Activated T-cell treated with anti-CD3 and anti-CD28 coated beads, Interleukin-2, amount 50 U/mL, for 72 hours (primary cell): Measurements from ENCODE around the gene FFAR3. TPM values are rescaled to one million over a fixed set of nuclear protein-coding genes. Genes with fewer than 3 reads are reported as not detected.
"Not testable (repeated sequence)": the region's sequence is repeated elsewhere in the genome, so short reads cannot be mapped to it uniquely, and the experiment has no call there.

Experiments used
- ATAC-seq, 2 donors: fragments of 150-1000 bp; cut with Tn5 transposase; replicated peaks in 1 of 2; 2 replicates each; pipeline ENCODE4 v1.10.0; 2021; ENCODE audit warnings: moderate library complexity in 2 of 2, mild to moderate bottlenecking in 1 of 2
- DNase-seq, 2 donors: peaks; one replicate each; pipeline ENCODE4 v3.0.0; 2021 to 2022; ENCODE audit warnings: mixed read lengths in 1 of 2
- H3K27ac Mint-ChIP-seq: one replicate; pipeline ENCODE4 v1.8.0; 2022; ENCODE audit warnings: mild to moderate bottlenecking, moderate library complexity, mixed read lengths
- H3K27me3 Mint-ChIP-seq: one replicate; pipeline ENCODE4 v1.8.0; 2022; ENCODE audit warnings: low read depth, mixed read lengths
- H3K36me3 Mint-ChIP-seq, 2 donors: one replicate each; pipeline ENCODE4 v1.8.0; 2022; ENCODE audit warnings: mixed read lengths in 2 of 2, mild to moderate bottlenecking in 1 of 2; ENCODE audit not compliant: insufficient read depth in 2 of 2
- H3K4me1 Mint-ChIP-seq: one replicate; pipeline ENCODE4 v1.8.0; 2022; ENCODE audit warnings: low read depth, mixed read lengths
- H3K4me3 Mint-ChIP-seq, 2 donors: one replicate each; pipeline ENCODE4 v1.8.0; 2022; ENCODE audit warnings: mild to moderate bottlenecking in 2 of 2, mixed read lengths in 2 of 2, moderate library complexity in 2 of 2
- H3K9me3 Mint-ChIP-seq, 2 donors: one replicate each; pipeline ENCODE4 v1.8.0; 2022; ENCODE audit warnings: mixed read lengths in 2 of 2
- total RNA-seq, 2 donors: library from RNA; stranded (reverse); gene quantifications; one replicate each; pipeline ENCODE4 v1.2.3, GENCODE V29; 2022

Gene FFAR3
- total RNA-seq, 2 donors from 2014 or later: 6.6 to 8.8 TPM

GRCh38 chr19:35395382-35396199 is 37.3 kb downstream of the FFAR3 start:
- DNase-seq (no peak), ATAC-seq (no peak)
- Mint-ChIP-seq H3K27me3 (no peaks in the 10 kb centered on the region), H3K4me3 (no peak overlapping the region), H3K9me3 (no peaks in the 10 kb centered on the region), H3K27ac (no peak overlapping the region), H3K4me1 (no peaks in the 10 kb centered on the region), H3K36me3 (no peaks in the 10 kb centered on the region)

DNA sequence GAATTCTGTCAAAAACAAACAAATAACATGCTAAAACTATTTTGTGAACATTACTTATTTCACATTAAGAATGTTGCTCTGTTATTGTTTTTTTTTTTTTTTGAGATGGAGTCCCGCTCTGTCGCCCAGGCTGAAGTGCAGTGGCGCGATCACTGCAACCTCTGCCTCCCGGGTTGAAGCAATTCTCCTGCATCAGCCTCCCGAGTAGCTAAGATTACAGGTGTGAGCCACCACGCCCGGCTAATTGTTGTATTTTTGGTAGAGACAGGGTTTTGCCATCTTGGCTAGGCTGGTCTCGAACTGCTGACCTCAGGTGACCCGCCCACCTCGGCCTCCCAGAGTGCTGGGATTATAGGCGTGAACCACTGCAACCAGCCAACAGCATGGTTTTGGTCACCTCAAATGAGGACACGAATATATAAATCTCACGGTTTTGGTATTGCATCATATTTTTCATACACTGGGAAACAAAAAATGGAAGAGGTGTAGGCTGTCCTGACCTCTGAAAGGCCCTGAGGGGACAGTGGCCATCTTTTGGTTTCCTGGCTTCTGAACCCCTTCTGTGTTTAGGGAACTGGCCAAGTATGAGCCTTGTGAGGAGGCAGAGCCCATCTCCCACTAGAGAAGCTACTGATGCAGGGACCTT is 38.1 kb downstream of the FFAR3 start:
- no peaks in the 10 kb centered on the region for H3K36me3 Mint-ChIP-seq
- no peaks in the 10 kb centered on the region for H3K9me3 Mint-ChIP-seq
- ATAC-seq: no peak
- H3K4me3 Mint-ChIP-seq: no peak overlapping the region
- peaks cover 1% of the 10 kb centered on the region for H3K4me1 Mint-ChIP-seq
- no peak overlapping the region for H3K27ac Mint-ChIP-seq
- no peaks in the 10 kb centered on the region for H3K27me3 Mint-ChIP-seq
- DNase-seq: no peak

DNA sequence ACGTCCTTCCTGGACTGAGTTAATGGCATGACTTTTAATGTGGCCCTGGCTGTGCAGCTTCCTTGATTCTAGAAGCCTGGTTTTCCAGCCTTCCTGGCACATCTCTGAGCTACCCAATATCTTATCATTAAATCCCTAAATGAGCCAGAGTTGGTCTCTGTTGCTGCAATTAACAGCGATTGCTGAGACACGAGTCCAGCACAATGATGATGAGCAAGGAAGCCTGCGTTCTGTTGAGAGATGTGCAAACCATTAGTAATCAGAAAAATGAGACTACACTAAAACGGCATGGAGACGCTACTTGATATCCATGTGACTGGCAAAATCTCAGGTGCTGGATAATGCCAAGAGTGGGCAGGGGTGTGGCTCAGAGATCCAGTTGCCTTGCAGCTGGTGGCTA is 38.8 kb downstream of the FFAR3 start:
- Mint-ChIP-seq H3K36me3 (no peaks in the 10 kb centered on the region), H3K4me3 (no peak overlapping the region), H3K4me1 (peaks cover 8% of the 10 kb centered on the region), H3K9me3 (no peaks in the 10 kb centered on the region), H3K27ac (no peak overlapping the region), H3K27me3 (no peaks in the 10 kb centered on the region)
- ATAC-seq: no peak
- DNase-seq: no peak

DNA sequence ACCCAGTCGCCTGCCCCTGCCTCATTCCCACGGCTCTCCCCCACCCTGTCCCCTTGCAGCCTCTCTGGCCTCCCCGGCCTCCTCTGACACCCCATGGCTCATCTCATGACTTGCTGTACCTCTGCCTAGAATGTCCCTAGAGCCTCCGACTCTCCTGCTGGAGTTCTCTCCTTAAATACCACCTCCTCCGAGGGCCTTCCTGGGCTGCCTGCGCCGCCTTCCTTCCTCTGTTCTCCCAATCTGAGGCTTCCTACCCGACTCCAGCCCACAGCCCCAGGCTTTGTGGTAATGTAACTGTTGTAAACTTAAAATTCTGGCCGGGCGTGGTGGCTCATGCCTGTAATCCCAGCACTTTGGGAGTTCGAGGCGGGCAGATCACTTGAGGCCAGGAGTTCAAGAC is 40.3 kb downstream of the FFAR3 start:
- DNase-seq (no peak), ATAC-seq (no peak)
- Mint-ChIP-seq H3K4me3 (no peak overlapping the region), H3K27ac (no peak overlapping the region), H3K27me3 (no peaks in the 10 kb centered on the region), H3K36me3 (no peaks in the 10 kb centered on the region), H3K9me3 (no peaks in the 10 kb centered on the region), H3K4me1 (peaks cover 20% of the 10 kb centered on the region)

DNA sequence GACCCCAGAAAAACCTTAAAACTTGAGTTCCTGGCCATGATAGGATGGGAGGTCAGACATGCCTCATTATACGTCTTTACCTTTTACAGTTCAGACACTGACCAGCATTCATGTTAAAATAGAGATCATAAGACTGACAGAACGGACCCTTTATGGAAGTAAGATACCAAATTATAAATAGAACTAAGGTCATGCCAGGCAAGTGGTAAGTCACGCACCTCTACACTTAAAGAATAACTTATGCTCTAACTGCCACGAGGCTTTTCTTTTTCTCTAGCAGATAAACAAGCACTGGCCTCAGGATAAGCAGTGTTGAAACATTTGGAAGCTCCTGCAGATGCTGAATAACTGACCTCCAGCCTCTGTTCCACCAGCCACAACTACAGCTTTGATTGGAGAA is 41.0 kb downstream of the FFAR3 start:
- DNase-seq: no peak
- H3K4me1 Mint-ChIP-seq: peaks cover 26% of the 10 kb centered on the region
- no peak overlapping the region for H3K27ac Mint-ChIP-seq
- no peaks in the 10 kb centered on the region for H3K27me3 Mint-ChIP-seq
- no peaks in the 10 kb centered on the region for H3K36me3 Mint-ChIP-seq
- H3K9me3 Mint-ChIP-seq: no peaks in the 10 kb centered on the region
- H3K4me3 Mint-ChIP-seq: no peak overlapping the region
- no peak for ATAC-seq

- H3K27ac Mint-ChIP-seq: no peak overlapping the region
- H3K4me1 Mint-ChIP-seq: peaks cover 36% of the 10 kb centered on the region
- H3K4me3 Mint-ChIP-seq: no peak overlapping the region
Observed at GRCh38 chr19:35399948-35400772, 41.9 kb downstream of the FFAR3 start.

DNA sequence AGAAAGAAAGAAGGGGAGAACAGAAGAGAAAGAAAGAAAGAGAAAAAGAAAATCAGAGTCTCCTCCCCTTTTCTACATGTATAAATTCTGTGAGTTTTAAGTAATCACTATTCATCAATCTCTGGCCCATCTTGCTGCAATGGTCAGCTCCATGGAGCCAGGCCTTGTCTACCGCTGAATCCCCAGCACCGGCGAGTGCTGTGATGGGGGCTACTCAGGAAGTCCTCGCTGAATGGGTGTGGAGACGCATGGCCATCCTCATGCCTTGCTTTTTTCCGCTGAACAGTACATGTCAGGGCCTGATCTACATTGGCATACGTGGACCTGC is 42.5 kb downstream of the FFAR3 start:
- DNase-seq (no peak), ATAC-seq (no peak)
- H3K4me1 Mint-ChIP-seq: peaks cover 41% of the 10 kb centered on the region
- no peak overlapping the region for H3K27ac Mint-ChIP-seq
- H3K4me3 Mint-ChIP-seq: no peak overlapping the region
- H3K36me3 Mint-ChIP-seq: peaks cover 1 to 3% of the 10 kb centered on the region in 2 donors
- H3K9me3 Mint-ChIP-seq: peaks cover 1 to 2% of the 10 kb centered on the region in 2 donors
- no peaks in the 10 kb centered on the region for H3K27me3 Mint-ChIP-seq

More at GRCh38 chr19:35399948-35400772, 41.9 kb downstream of the FFAR3 start:
- Mint-ChIP-seq H3K27me3 (no peaks in the 10 kb centered on the region), H3K36me3 (peaks cover 0 to 2% of the 10 kb centered on the region in 2 donors), H3K9me3 (peaks cover 1 to 2% of the 10 kb centered on the region in 2 donors)
- ATAC-seq (no peak), DNase-seq (no peak)

DNA sequence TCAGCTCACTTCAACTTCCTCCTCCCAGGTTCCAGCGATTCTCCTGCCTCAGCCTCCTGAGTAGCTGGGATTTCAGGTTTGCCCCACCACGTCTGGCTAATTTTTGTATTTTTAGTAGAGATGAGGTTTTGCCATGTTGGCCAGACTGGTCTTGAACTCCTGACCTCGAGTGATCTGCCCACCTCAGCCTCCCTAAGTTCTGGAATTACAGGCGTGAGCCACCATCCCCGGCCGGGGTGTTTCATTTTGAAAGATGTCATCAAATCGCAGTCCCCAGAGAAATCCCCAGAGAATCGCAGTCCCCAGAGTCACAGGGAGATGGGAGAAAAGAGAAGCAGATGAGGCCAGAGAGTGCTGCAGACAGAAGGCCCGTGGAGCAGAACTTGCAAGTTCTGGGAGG is 43.2 kb downstream of the FFAR3 start:
- H3K27me3 Mint-ChIP-seq, ATAC-seq, H3K36me3 Mint-ChIP-seq, DNase-seq, H3K4me3 Mint-ChIP-seq, H3K27ac Mint-ChIP-seq, H3K9me3 Mint-ChIP-seq: not testable (repeated sequence)
- peaks cover 45% of the 10 kb centered on the region for H3K4me1 Mint-ChIP-seq

DNA sequence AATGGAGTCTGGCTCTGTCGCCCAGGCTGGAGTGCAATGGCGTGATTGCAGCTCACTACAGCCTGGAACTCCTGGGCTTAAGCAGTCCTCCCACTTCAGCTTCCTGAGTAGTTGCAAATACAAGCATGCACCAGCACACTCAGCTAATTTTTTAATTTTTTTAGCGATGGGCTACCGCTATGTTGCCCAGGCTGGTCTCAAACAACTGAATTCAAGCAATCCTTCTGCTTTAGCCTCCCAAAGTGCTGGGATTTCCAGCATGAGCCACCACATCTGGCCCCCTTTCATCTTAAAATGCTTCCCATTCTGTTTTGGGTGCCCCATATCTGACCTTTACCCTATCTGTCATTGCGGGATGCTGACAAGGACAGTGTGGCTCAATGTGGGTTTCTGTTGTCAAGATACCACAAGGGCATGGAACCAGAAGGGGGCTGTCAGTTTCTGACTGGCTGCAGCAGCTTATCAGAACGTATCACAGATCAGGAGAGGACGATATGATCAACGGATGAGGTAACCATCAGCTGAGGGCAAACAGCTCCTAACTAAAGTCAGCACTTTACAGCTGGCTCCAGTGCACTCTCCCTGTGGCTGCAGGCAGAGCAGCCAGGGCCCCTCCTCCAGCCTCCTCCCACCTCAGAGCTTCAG is 45.0 kb downstream of the FFAR3 start:
- ATAC-seq: peak; percentile 15 to 21
- Mint-ChIP-seq H3K9me3 (peaks cover 1 to 2% of the 10 kb centered on the region in 2 donors), H3K27ac (no peak overlapping the region), H3K4me3 (no peak overlapping the region), H3K4me1 (peaks cover 45% of the 10 kb centered on the region), H3K36me3 (peaks cover 3% of the 10 kb centered on the region in 2 donors), H3K27me3 (peaks cover 8% of the 10 kb centered on the region)
- peak; percentile 34 to 41 for DNase-seq

DNA sequence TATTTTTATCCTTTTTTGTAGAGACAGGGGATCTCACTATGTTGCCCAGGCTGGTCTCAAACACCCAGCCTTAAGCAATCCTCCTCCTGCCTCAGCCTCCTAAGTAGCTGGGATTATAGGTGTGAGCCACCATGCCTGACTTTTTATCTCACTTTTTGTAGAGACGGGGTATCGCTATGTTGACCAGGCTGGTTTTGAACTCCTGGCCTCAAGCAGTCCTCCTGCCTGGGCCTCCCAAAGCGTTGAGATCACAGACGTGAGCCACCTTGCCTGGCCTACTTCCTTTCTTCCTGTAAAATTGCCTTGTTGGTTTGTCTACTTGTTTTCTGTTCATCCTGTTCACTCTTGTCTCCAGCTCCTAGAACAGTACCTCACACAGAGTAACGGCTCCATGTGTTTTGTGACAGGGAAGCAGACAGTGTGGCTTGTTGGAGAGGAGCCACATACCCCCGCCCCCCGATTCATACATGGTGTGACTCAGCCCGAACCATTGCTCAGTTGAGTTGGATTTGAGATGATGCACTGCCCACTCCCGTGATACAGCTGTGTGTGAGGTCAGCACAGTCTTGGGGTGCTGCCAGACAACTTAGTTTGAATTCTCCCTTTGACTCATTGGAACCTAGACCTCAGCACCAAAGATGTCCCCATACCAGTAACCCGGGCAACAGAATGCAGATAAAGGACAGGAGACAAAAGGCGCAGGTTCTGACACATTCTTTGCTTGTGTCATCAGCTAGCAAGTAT is 46.8 kb downstream of the FFAR3 start:
- peaks cover 45% of the 10 kb centered on the region for H3K4me1 Mint-ChIP-seq
- ATAC-seq (peak; percentile 97), DNase-seq (peak; percentile 87 to 91)
- H3K27me3 Mint-ChIP-seq: peaks cover 26% of the 10 kb centered on the region
- peaks cover 3% of the 10 kb centered on the region in 2 donors for H3K36me3 Mint-ChIP-seq
- H3K9me3 Mint-ChIP-seq: peaks cover 1 to 2% of the 10 kb centered on the region in 2 donors
- peak overlapping the region; percentile 57 to 68 for H3K4me3 Mint-ChIP-seq
- H3K27ac Mint-ChIP-seq: peak overlapping the region; percentile 83

- ATAC-seq: no peak
- H3K4me3 Mint-ChIP-seq: no peak overlapping the region
- H3K36me3 Mint-ChIP-seq: peaks cover 3 to 6% of the 10 kb centered on the region in 2 donors
- H3K27me3 Mint-ChIP-seq: peaks cover 39% of the 10 kb centered on the region
- no peak overlapping the region for H3K27ac Mint-ChIP-seq
- H3K4me1 Mint-ChIP-seq: peaks cover 34% of the 10 kb centered on the region
- peaks cover 1 to 4% of the 10 kb centered on the region in 2 donors for H3K9me3 Mint-ChIP-seq
- no peak for DNase-seq
Observed at GRCh38 chr19:35407619-35408018, 49.4 kb downstream of the FFAR3 start.
